ENCODE measurements around the gene MAML3. TPM values are rescaled to one million over a fixed set of nuclear protein-coding genes. Genes with fewer than 3 reads are reported as not detected.

The MAML3 gene
- polyA plus RNA-seq, 1 donor (not counting 4 experiments of a cell fraction or from before 2014, with no cell fraction given), result 0.68 TPM

- dilution Hi-C loops (cut with MboI; ENCODE audit: extremely low pct_ligation_motif_present, low sequenced_read_pairs), result no loop called here
- peaks cover 18% of the 10 kb centered on the region for H3K27me3 ChIP-seq (ENCODE audit: control insufficient read depth, extremely low read depth, insufficient read depth, low read length)
- H3K4me3 ChIP-seq (ENCODE audit: control insufficient read depth in 2 of 3, extremely low read depth in 1 of 3, insufficient read depth in 2 of 3, low read depth in 1 of 3, low read length in 3 of 3), result no peak overlapping the region
Measured at GRCh38 chr4:139957986-139958738, 195.8 kb downstream of the MAML3 start.

GRCh38 chr4:139957065-139957464 is 196.9 kb downstream of the MAML3 start:
- Histone ChIP-seq H3K9ac (ENCODE audit: control insufficient read depth, extremely low read depth, insufficient read depth, low read length) (no peak overlapping the region), H3K27ac (ENCODE audit: control insufficient read depth, insufficient read depth, low read length) (no peak overlapping the region), H4K20me1 (ENCODE audit: control insufficient read depth, extremely low read depth, insufficient read depth, low read length) (no peaks in the 10 kb centered on the region), H3K79me2 (ENCODE audit: control insufficient read depth, insufficient read depth, low read length) (no peaks in the 10 kb centered on the region), H3K9me3 (ENCODE audit: control insufficient read depth, low read depth, low read length) (no peaks in the 10 kb centered on the region), H3K4me1 (ENCODE audit: control insufficient read depth, extremely low read depth, insufficient read depth, low read length) (no peaks in the 10 kb centered on the region), H3K4me2 (ENCODE audit: control insufficient read depth, extremely low read depth, insufficient read depth, low read depth, low read length) (no peak overlapping the region), H3K36me3 (ENCODE audit: control insufficient read depth in 2 of 2, extremely low read depth in 1 of 2, insufficient read depth in 2 of 2, low read length in 2 of 2) (no peaks in the 10 kb centered on the region), H2AFZ (ENCODE audit: control insufficient read depth, low read length) (no peak overlapping the region), H3K27me3 (ENCODE audit: control insufficient read depth, extremely low read depth, insufficient read depth, low read length) (peaks cover 18% of the 10 kb centered on the region), H3K9me1 (ENCODE audit: control insufficient read depth, extremely low read depth, insufficient read depth, low read length) (no peaks in the 10 kb centered on the region), H3K4me3 (ENCODE audit: control insufficient read depth in 2 of 3, extremely low read depth in 1 of 3, insufficient read depth in 2 of 3, low read depth in 1 of 3, low read length in 3 of 3) (no peak overlapping the region)
- no peak for DNase-seq (ENCODE audit: low read depth, low spot score)
- dilution Hi-C loops (cut with MboI; ENCODE audit: extremely low pct_ligation_motif_present, low sequenced_read_pairs), result no loop called here
- no peak for FAIRE-seq
- TF ChIP-seq EZH2 (IDR thresholded peaks at IDR 0.05; ENCODE audit: low read length), result no peak
- no peak for TF ChIP-seq CTCF (optimal IDR thresholded peaks at IDR 0.05 in 1 of 3, IDR thresholded peaks at IDR 0.05 in 1 of 3, conservative IDR thresholded peaks at IDR 0.05 in 1 of 3; ENCODE audit: extremely low read depth in 1 of 3, insufficient read depth in 2 of 3, low read length in 3 of 3)

More at GRCh38 chr4:139957986-139958738, 195.8 kb downstream of the MAML3 start:
- Histone ChIP-seq H3K36me3 (ENCODE audit: control insufficient read depth in 2 of 2, extremely low read depth in 1 of 2, insufficient read depth in 2 of 2, low read length in 2 of 2) (no peaks in the 10 kb centered on the region), H3K9ac (ENCODE audit: control insufficient read depth, extremely low read depth, insufficient read depth, low read length) (no peak overlapping the region), H4K20me1 (ENCODE audit: control insufficient read depth, extremely low read depth, insufficient read depth, low read length) (no peaks in the 10 kb centered on the region), H3K27ac (ENCODE audit: control insufficient read depth, insufficient read depth, low read length) (no peak overlapping the region), H3K9me1 (ENCODE audit: control insufficient read depth, extremely low read depth, insufficient read depth, low read length) (no peaks in the 10 kb centered on the region), H2AFZ (ENCODE audit: control insufficient read depth, low read length) (no peak overlapping the region), H3K4me2 (ENCODE audit: control insufficient read depth, extremely low read depth, insufficient read depth, low read depth, low read length) (no peak overlapping the region), H3K4me1 (ENCODE audit: control insufficient read depth, extremely low read depth, insufficient read depth, low read length) (no peaks in the 10 kb centered on the region), H3K9me3 (ENCODE audit: control insufficient read depth, low read depth, low read length) (no peaks in the 10 kb centered on the region), H3K79me2 (ENCODE audit: control insufficient read depth, insufficient read depth, low read length) (no peaks in the 10 kb centered on the region)
- DNase-seq (ENCODE audit: low read depth, low spot score) (no peak), FAIRE-seq (no peak)
- TF ChIP-seq CTCF (optimal IDR thresholded peaks at IDR 0.05 in 1 of 3, IDR thresholded peaks at IDR 0.05 in 1 of 3, conservative IDR thresholded peaks at IDR 0.05 in 1 of 3; ENCODE audit: extremely low read depth in 1 of 3, insufficient read depth in 2 of 3, low read length in 3 of 3), result no peak
- no peak for TF ChIP-seq EZH2 (IDR thresholded peaks at IDR 0.05; ENCODE audit: low read length)
